Fibroblast of skin of left biceps (primary cell): ENCODE data around the gene CLDN9.

ENCODE experiments used
- DNase-seq, 2 experiments: peaks; one replicate each; pipeline ENCODE4 v3.0.0-alpha.2; 2013; ENCODE audit warnings: low read depth in 2 of 2

Gene CLDN9

GRCh38 chr16:3012828-3013420 is at the start of gene CLDN9:
CLDN9 (plus strand) TSS chr16:3012923; CDS start chr16:3013363, 440 bp downstream.
- no peak for DNase-seq

GRCh38 chr16:2963074-2963722 is 49.5 kb upstream of the CLDN9 start:
- no peak for DNase-seq

GRCh38 chr16:2963723-2964474 is 48.8 kb upstream of the CLDN9 start, which contains the start of gene KREMEN2:
KREMEN2 (plus strand) TSS chr16:2964275; CDS start chr16:2964521, 246 bp downstream.
- no peak for DNase-seq

GRCh38 chr16:2964475-2965336 is 48.0 kb upstream of the CLDN9 start:
- DNase-seq: no peak

- DNase-seq: no peak
Measured at GRCh38 chr16:2966043-2966807, 46.5 kb upstream of the CLDN9 start.

- no peak for DNase-seq
Measured at GRCh38 chr16:2966808-2967191, 45.9 kb upstream of the CLDN9 start.

GRCh38 chr16:2967211-2967631 is 45.5 kb upstream of the CLDN9 start:
- DNase-seq: no peak

GRCh38 chr16:2967721-2968161 is 45.0 kb upstream of the CLDN9 start:
- DNase-seq: no peak

- DNase-seq: no peak
Measured at GRCh38 chr16:2968368-2968737, 44.4 kb upstream of the CLDN9 start.

GRCh38 chr16:2968738-2969544 is 43.8 kb upstream of the CLDN9 start, which contains the start of gene PAQR4:
PAQR4 (plus strand) TSS chr16:2969348; CDS start chr16:2969675, 327 bp downstream.
- peak; percentile 33 to 50 for DNase-seq

GRCh38 chr16:2969545-2970521 is 42.9 kb upstream of the CLDN9 start:
- DNase-seq: no peak

GRCh38 chr16:2970563-2970962 is 42.2 kb upstream of the CLDN9 start:
- no peak for DNase-seq

GRCh38 chr16:2971134-2971984 is 41.4 kb upstream of the CLDN9 start:
- DNase-seq: no peak

- DNase-seq: no peak
Measured at GRCh38 chr16:2971985-2972784, 40.5 kb upstream of the CLDN9 start.

- DNase-seq: no peak
Measured at GRCh38 chr16:2973093-2973492, 39.6 kb upstream of the CLDN9 start.

- no peak for DNase-seq
Measured at GRCh38 chr16:2973605-2974318, 39.0 kb upstream of the CLDN9 start.
